NT2/D1 (cell line): ENCODE results near the gene CDCA8.

Source experiments
- SUZ12 ChIP-seq: IDR thresholded peaks from 2 replicates; pipeline ENCODE4 v1.6.1; 2011; ENCODE audit not compliant: insufficient read length, insufficient read depth; ENCODE audit errors: extremely low read depth
- YY1 ChIP-seq: IDR thresholded peaks from 2 replicates; pipeline ENCODE4 v1.6.1; 2011; ENCODE audit not compliant: insufficient read length, insufficient read depth
- ZNF274 ChIP-seq: IDR thresholded peaks from 2 replicates; pipeline ENCODE4 v1.6.1; 2011; ENCODE audit warnings: mild to moderate bottlenecking, low read depth, low read length

DNA sequence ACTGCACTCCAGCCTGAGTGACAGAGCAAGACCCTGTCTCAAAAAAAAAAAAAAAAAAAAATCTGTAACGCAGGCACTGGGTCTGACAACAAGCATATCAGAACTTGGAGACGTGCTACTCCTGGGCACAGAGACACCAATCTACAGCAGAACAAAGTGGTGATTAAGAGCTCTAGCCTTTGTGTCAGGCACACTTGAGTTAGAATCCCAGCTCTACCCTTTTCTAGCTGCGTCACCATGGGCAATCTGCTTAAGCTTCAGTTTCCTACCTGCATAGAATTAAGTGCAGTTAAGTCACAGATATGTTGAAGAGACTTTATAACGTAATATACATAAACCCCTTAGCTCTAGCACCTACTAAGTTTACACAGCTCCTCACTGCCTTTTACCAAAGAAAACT, 3.4 kb upstream of the CDCA8 start:
- TF ChIP-seq YY1 (no peak), ZNF274 (no peak), SUZ12 (no peak)
